Tibial nerve (tissue), 4 donors: ENCODE results near the gene SIAH3. TPM values are rescaled to one million over a fixed set of nuclear protein-coding genes. Genes with fewer than 3 reads are reported as not detected.
"Not testable (repeated sequence)": the region's sequence is repeated elsewhere in the genome, so short reads cannot be mapped to it uniquely, and the experiment has no call there.

Source experiments
- DNase-seq, 2 donors: peaks; one replicate each; pipeline ENCODE4 v3.0.0-alpha.2; 2019; ENCODE audit warnings: low spot score in 2 of 2
- H3K27ac ChIP-seq, 4 donors: fragments of 200-600 bp; sonication (generic) in 3 of 4; one replicate each; pipeline ENCODE4 v1.5.1; 2017 to 2019; ENCODE audit warnings: mild to moderate bottlenecking in 1 of 4
- H3K27me3 ChIP-seq, 2 donors: fragments of 200-600 bp; sonication (generic) in 1 of 2; one replicate each; pipeline versions ENCODE4 v1.5.1 to v1.6.0; 2017 to 2019
- H3K36me3 ChIP-seq, 3 donors: fragments of 200-600 bp; sonication (generic); one replicate each; pipeline ENCODE4 v1.5.1; 2018 to 2019
- H3K4me1 ChIP-seq, 4 donors: fragments of 200-600 bp; sonication (generic) in 3 of 4; one replicate each; pipeline ENCODE4 v1.5.1; 2017 to 2019
- H3K4me3 ChIP-seq, 4 donors: fragments of 200-600 bp; sonication (generic) in 3 of 4; one replicate each; pipeline ENCODE4 v1.5.1; 2017 to 2019; ENCODE audit warnings: mild to moderate bottlenecking in 1 of 4, moderate library complexity in 1 of 4
- H3K9me3 ChIP-seq, 4 donors: fragments of 200-600 bp; sonication (generic) in 3 of 4; one replicate each; pipeline ENCODE4 v1.5.1; 2017 to 2019
- EP300 ChIP-seq, 2 donors: sonication (generic); formaldehyde crosslinking; IDR thresholded peaks; one replicate each; pipeline ENCODE4 v1.6.1; 2017; ENCODE audit warnings: antibody characterized with exemption in 2 of 2, mild to moderate bottlenecking in 1 of 2
- POLR2A ChIP-seq, 2 donors: fragments of 450-650 bp; IDR thresholded peaks; one replicate each; pipeline ENCODE4 v1.6.1; 2017; ENCODE audit warnings: antibody characterized with exemption in 2 of 2, mild to moderate bottlenecking in 2 of 2, moderate library complexity in 2 of 2
- WGBS, 2 donors: methylation state at CpG; one replicate each; pipeline ENCODE4 v1.1.5; 2018; 5-methylcytosine and 5-hydroxymethylcytosine counted together
- total RNA-seq, 4 donors: library from RNA; depleted of rRNA; stranded (reverse); fragments of >200 nt; gene quantifications; one replicate each; pipeline ENCODE4 v1.1.0, GENCODE V29; 2016
- TF ChIP-seq, protein P1 (sequence below), 5 experiments: fragments of 200-600 bp in 3 of 5; fragments of 450-650 bp in 2 of 5; sonication (generic) in 3 of 5; IDR thresholded peaks; one replicate each; pipeline ENCODE4 v1.5.1; 2016 to 2019; ENCODE audit warnings: antibody characterized with exemption in 5 of 5, mild to moderate bottlenecking in 3 of 5, moderate library complexity in 2 of 5

Gene SIAH3
- total RNA-seq, 4 donors from 2014 or later: not detected

DNA sequence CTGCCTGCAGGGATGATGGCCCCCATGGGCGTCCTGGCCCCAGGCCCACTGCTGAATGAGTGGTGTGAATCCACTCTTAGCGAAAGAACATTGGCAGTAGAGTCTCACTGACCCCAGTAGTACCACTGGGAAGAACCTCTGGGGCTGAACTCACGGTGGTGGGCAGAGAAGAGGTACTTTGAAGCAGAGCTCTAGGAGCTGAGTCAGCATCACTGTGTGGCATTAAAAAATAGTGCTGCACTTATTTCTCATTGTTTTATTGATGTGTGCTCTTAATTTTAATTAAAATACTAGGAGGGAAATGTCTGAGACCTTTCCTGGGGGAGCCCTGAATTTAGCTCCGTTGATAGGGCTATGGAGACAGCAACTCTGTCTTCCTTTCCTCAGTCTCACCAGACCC lies 88.1 kb downstream of the SIAH3 start:
- H3K36me3 ChIP-seq: no peaks in the 10 kb centered on the region
- TF ChIP-seq, protein P1, sequence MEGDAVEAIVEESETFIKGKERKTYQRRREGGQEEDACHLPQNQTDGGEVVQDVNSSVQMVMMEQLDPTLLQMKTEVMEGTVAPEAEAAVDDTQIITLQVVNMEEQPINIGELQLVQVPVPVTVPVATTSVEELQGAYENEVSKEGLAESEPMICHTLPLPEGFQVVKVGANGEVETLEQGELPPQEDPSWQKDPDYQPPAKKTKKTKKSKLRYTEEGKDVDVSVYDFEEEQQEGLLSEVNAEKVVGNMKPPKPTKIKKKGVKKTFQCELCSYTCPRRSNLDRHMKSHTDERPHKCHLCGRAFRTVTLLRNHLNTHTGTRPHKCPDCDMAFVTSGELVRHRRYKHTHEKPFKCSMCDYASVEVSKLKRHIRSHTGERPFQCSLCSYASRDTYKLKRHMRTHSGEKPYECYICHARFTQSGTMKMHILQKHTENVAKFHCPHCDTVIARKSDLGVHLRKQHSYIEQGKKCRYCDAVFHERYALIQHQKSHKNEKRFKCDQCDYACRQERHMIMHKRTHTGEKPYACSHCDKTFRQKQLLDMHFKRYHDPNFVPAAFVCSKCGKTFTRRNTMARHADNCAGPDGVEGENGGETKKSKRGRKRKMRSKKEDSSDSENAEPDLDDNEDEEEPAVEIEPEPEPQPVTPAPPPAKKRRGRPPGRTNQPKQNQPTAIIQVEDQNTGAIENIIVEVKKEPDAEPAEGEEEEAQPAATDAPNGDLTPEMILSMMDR (IDR thresholded peaks at IDR 0.05): no peak
- TF ChIP-seq EP300 (IDR thresholded peaks at IDR 0.05) (no peak), POLR2A (IDR thresholded peaks at IDR 0.05) (no peak)
- no peaks in the 10 kb centered on the region for H3K4me1 ChIP-seq
- H3K27me3 ChIP-seq: no peaks in the 10 kb centered on the region
- no peak overlapping the region for H3K4me3 ChIP-seq
- WGBS, 2 donors: 78% methylated on average over 4 of the region's 4 CpGs
- H3K9me3 ChIP-seq: peaks cover 0 to 2% (median 0%) of the 10 kb centered on the region in 4 donors
- H3K27ac ChIP-seq: no peak overlapping the region
- DNase-seq: no peak

DNA sequence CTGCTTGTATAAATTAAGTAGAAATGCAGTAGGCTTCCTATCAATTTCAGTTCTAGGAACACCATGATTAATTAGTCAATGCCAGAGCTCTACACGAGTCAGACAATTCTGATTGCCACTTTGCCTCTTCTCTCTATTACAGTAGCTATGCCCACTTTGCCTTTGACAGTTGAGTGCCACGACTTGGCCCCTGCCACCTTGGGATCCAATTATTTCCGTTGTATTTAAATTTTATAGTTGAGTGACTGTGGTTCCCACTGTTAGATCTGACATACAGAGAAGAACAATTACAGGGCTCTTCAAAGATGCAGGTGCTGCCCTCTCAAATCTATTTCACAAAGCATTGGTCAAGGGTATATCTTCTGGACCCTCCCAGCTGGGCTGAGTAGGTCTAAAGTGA lies 94.0 kb downstream of the SIAH3 start:
- H3K27me3 ChIP-seq, H3K4me1 ChIP-seq, DNase-seq, H3K4me3 ChIP-seq, H3K27ac ChIP-seq, H3K36me3 ChIP-seq: not testable (repeated sequence)
- WGBS, 2 donors: 68 to 75% methylated on average over 3 of the region's 3 CpGs
- H3K9me3 ChIP-seq: peaks cover 0 to 24% (median 0%) of the 10 kb centered on the region in 4 donors

DNA sequence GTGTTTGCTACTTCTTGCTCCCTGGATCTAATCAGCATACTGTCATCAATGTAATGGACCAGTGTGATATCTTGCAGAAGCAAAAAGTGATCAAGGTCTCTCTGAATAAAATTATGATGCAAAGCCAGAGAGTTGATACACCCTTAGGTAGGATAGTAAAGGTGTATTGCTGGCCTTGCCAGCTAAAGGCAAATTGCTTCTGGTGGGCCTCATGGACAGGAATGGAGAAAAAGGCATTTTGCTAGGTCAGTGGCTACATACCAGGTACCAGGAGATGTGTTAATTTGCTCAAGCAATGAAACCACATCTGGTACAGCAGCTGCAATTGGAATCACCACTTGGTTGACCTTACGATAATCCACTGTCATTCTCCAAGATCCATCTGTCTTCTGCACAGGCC lies 95.1 kb downstream of the SIAH3 start:
- not testable (repeated sequence) for H3K4me1 ChIP-seq, H3K27me3 ChIP-seq, H3K27ac ChIP-seq, H3K4me3 ChIP-seq, H3K36me3 ChIP-seq, DNase-seq
- H3K9me3 ChIP-seq: peaks cover 0 to 24% (median 0%) of the 10 kb centered on the region in 4 donors
- WGBS, 2 donors: 95 to 100% methylated on average over 1 of the region's 1 CpG

GRCh38 chr13:45752510-45752909 lies 99.0 kb downstream of the SIAH3 start:
- Histone ChIP-seq H3K36me3 (no peaks in the 10 kb centered on the region), H3K27ac (no peak overlapping the region), H3K4me1 (no peaks in the 10 kb centered on the region), H3K4me3 (no peak overlapping the region), H3K27me3 (no peaks in the 10 kb centered on the region), H3K9me3 (peaks cover 0 to 13% (median 0%) of the 10 kb centered on the region in 4 donors)
- 56 to 58% methylated on average over 1 of the region's 1 CpG for WGBS, 2 donors
- DNase-seq: no peak
- TF ChIP-seq, protein P1 (IDR thresholded peaks at IDR 0.05): no peak
- TF ChIP-seq EP300 (IDR thresholded peaks at IDR 0.05): no peak
- TF ChIP-seq POLR2A (IDR thresholded peaks at IDR 0.05): no peak

GRCh38 chr13:45751885-45752284 lies 99.7 kb downstream of the SIAH3 start:
- no peaks in the 10 kb centered on the region for H3K4me1 ChIP-seq
- no peak for TF ChIP-seq EP300 (IDR thresholded peaks at IDR 0.05)
- TF ChIP-seq, protein P1 (IDR thresholded peaks at IDR 0.05): no peak
- no peaks in the 10 kb centered on the region for H3K36me3 ChIP-seq
- no peaks in the 10 kb centered on the region for H3K27me3 ChIP-seq
- H3K9me3 ChIP-seq: peaks cover 0 to 7% (median 0%) of the 10 kb centered on the region in 4 donors
- no peak overlapping the region for H3K27ac ChIP-seq
- no peak overlapping the region for H3K4me3 ChIP-seq
- no peak for DNase-seq

DNA sequence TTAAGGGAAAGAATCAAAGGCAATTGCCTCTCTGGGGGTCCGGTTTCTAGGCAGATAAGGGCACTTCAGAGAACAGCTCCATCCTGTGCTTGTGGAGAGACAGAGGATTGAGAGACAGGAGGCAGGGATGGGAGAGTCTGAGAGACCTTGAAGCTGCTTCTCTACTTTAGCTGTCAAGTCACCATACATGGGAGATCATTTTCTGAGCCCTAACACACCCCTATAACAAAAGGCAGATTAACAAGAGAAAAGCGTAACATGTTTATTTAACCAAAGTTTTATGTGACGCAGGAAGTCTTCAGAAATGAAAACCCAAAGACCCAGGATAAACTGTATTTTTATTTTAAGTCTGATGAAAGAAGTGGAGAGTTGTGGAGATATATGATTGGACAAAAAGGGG lies 101.0 kb downstream of the SIAH3 start:
- TF ChIP-seq, protein P1 (IDR thresholded peaks at IDR 0.05): no peak
- no peak for TF ChIP-seq EP300 (IDR thresholded peaks at IDR 0.05)
- no peak for TF ChIP-seq POLR2A (IDR thresholded peaks at IDR 0.05)
- no peaks in the 10 kb centered on the region for H3K4me1 ChIP-seq
- H3K4me3 ChIP-seq: no peak overlapping the region
- H3K36me3 ChIP-seq: no peaks in the 10 kb centered on the region
- no peak overlapping the region for H3K27ac ChIP-seq
- no peaks in the 10 kb centered on the region for H3K27me3 ChIP-seq
- DNase-seq: no peak
- H3K9me3 ChIP-seq: no peaks in the 10 kb centered on the region
- WGBS, 2 donors: 86 to 96% methylated on average over 3 of the region's 3 CpGs
